Astrocyte of the hippocampus (primary cell): ENCODE measurements around the gene ARHGEF3.

ENCODE experiments used
- DNase-seq: peaks from one replicate; pipeline ENCODE4 v3.0.0; 2011; ENCODE audit warnings: low read depth, low spot score

ARHGEF3 gene

GRCh38 chr3:56683122-56683817, 118.5 kb downstream of the ARHGEF3 start, which contains the start of gene TASOR:
Gene TASOR (minus strand): TSS chr3:56683265. CDS start chr3:56683006, 259 bp downstream.
- peak; percentile 93 for DNase-seq

DNA sequence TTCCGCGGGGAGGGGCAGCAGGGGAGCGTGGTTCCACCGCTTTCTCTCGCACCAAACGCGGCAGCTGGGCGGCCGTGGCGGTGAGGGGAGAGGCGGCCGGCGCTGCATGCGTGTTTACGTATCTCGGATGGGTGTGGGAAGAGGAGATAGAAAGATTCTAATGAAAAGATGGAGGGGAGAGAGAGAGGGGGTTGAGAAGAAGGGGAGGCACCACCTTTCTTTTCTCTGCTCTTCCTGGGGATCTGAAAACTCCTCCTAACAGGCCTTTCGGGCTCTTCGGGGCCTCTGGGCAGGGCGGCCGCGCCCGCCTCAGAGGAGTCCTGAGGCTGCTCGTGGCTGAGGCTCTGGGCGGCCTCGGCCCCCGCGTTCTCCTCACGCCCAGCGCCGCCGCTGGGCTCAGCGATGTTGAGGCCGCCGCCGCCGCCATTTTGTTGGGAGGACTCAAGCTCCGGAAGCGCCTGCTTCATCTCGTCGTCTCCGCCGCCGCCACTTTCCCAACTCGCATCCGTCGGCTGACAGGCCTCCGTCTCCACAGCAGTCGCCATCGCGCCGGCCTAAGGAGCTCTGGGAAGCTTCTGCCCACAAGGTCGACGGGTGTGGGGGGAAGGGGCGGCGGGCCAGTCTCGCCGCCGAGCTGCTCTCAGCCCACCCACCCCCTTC, 119.2 kb downstream of the ARHGEF3 start:
- peak; percentile 88 for DNase-seq

- no peak for DNase-seq
Observed at GRCh38 chr3:56681984-56682461, 119.7 kb downstream of the ARHGEF3 start.

GRCh38 chr3:56680054-56680580, 121.6 kb downstream of the ARHGEF3 start:
- DNase-seq: no peak
